Stimulated activated CD4-positive, alpha-beta T cell treated with anti-CD3 and anti-CD28 coated beads, Interleukin-1b, Interleukin-23, amount 100 ng/mL, for 24 hours (primary cell): ENCODE data around the gene VEGFC.

Experiments used
- DNase-seq, 4 experiments: peaks; one replicate each; pipeline ENCODE4 v3.0.0-alpha.2; 2020; ENCODE audit warnings: low read depth in 4 of 4, low spot score in 1 of 4

Gene VEGFC

DNA sequence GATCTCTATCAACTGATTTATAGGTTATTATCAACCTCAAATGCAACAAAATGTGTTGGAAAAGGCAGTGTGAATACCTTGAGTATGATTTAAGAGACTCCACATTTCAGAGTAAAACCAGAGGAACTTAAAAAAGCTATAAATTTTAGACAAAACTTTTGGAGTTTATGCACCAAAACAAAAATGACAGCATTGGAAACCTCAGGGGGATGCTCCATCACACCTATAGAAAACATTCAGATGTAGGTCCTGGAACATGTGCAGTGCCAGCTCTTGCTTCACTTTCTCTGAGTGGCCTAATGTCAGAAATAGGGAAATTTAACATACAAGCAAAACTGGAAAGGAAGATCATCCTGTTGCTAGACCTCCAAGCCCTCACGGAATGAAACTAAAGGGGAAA, 5.8 kb upstream of the VEGFC start:
- no peak for DNase-seq

DNA sequence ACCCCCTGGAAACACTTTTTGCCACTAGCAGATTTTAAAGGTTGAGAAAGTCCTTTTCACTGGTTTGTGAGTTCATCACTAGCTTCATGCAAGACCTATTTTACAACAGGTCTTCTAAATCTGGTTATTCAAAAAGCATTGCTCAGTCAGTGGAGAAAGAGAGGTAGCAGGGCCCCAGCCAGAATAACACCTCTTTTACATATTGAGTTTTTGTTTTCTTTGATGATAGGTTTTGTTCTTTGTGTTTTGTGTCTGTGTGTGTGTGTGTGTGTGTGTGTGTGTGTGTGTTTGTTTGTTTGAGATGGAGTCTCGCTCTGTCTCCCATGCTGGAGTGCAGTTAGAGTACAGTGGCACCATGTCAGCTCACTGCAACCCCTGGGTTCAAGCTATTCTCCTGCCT, 2.7 kb upstream of the VEGFC start:
- no peak for DNase-seq

DNA sequence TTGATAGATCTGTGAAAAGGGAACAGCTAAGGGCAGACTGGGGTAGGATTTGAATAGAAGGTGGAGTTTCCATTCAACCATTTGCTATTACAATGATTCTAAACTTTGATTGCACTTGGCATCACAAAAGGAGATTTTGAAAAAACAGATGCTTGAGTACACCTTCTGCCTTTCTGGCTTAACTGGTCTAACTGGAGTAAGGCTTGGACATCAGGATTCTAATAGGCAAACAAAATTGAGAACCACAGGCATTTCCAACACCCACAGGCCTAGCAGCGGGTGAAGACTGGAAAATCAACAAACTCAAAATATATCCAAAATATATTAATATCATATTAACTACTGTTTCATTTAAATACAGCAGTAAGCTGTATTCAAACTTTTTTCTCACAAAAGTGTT, 1.9 kb upstream of the VEGFC start:
- DNase-seq: no peak

DNA sequence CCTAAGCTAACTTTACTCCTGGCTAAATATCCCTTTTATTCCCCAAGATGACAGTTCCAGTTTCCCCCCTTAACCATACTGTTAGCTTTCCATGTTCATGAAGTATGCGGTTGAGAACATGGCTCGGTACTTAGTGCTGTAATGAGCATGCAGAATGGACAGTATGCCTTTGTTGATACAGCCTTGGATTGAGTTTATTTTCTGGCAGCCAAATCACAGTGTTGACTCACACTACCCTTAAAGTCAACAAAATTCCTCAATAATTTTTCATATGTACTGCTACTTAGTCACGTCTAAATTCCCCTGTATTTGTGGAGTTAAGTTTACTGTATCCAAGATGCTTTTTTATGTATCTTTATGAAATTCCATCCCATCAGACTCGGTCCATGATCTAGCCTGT, 1.4 kb upstream of the VEGFC start:
- no peak for DNase-seq

DNA sequence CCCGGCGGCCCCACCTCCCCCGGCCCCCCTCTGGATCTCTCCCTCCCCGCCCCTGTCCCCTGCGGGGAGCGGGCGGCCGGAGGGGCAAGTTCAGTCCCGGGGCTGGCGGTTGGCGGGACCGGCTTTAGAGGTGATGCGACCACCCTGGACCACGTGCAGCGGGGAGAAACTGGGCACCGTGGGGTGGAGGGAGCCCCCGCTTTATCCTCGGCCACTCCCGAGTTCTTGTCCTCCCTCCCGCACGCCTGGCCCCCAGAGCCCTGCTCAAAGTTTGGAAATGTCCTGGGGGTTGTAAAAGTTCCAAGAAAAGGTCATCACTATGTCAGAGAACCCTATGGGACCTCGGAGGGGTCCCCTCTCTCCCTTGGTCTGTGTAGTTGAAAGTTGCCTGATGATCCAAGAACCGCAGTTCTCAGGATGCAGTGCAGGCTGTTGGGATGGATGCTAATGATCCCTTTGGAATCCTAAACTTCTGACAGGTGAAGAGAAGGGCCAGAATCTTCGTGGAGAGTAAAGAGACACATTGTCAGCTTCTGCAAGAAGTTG, 411 bp upstream of the VEGFC start:
- DNase-seq: no peak

DNA sequence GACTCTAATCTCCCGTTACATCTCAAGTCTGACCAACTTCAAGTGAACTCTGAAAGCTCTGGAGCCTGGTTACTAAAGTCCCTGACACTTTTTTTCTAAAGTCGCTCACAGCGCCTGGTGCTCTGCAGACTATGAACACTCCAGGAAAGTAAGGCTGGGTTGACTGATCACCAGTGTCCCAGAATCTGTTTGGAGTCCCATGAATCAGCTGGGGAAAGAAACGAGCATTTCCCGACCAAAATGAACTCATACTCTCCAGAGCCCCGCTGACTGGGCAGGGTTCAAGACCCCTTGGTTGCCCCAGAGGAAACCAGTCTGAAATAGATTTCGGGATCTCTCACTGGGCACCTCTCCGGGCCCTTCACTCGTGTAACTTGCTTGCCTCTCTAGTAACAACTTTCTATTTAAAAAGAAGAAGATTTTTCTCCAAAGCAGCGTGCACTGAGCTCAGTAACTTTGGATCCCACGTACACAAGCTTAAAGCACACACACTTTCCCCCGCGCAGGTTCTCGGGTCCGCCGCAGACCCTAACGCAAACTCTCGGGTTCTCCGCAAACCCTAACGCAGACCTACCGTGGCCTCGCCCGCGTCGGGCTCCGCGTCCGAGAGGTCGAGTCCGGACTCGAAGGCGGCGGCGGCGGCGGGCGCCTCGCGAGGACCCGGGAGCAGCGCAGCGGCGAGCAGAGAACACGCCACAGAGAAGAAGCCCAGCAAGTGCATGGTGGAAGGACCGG, 964 bp downstream of the VEGFC start:
- DNase-seq: no peak

DNA sequence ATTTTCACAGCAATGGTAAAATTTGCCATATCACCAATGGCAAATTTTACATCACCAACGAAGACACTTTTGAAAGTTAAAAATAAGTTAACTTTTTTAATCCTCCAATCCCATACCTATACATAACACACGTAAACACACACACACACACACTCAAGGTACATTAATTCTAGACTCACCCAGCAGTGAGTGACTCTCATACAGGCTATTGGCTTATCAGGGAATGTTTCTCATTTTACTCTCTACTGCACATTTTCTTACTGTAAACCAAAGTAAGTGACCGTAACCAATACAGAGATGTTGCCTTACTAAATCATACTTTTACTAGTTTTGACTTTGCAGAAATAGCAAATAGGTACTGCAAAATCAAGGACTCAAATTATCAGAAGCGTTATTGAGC, 2.3 kb downstream of the VEGFC start:
- no peak for DNase-seq

DNA sequence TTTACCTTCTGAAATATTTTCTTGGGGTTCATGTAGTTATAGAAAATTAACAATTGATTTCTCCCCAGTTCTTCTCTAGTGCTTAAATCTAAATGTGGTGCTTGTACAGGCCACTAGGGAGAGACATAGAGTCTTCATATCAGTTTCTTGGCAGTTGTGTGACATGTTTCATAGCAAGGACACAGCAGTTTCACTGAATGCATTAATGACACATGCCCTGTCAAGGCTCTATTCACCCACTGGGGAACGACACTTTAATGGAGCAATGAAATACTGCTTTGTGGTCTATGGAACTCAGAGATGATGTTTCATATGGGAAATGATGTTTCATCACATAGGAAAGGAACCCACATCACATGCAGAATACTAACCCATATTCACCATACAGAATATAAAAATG, 2.8 kb downstream of the VEGFC start:
- no peak for DNase-seq

DNA sequence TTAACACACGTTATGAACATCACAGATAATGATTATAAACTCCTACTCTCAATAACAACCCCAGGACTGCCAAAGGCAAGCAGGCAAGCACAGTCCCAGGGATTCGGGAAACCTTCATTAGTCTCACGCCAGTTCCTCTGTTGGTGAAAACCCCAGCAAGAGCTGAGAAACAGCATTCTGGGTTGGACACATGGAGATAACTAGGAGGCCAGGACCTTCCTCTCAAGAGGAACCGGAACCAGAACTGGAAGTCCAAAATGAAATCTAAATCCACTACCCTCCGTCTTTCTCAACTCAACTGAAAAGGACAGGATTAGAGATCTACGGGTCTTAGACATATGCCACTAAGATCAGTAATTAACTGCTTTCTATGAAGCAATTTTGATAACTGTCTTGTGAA, 3.8 kb downstream of the VEGFC start:
- no peak for DNase-seq

DNA sequence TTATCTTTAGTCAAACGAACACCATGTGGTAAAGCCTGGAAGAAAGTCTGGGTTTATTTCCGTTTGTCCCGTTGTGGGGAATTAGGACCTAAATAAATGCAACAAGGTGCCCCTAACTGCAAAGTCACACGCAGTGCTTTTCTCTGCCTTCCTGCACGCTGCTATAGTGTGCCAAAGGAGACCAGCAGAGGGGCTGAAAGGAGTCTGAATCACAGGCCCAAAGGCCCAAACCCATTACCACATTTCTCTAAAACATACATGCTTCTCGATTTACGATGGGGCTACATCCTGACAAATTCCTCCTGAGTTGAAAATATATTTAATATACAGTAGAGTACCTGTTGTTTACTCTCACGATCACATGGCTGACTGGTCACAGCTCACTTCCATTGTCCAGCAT, 4.5 kb downstream of the VEGFC start:
- DNase-seq: no peak

DNA sequence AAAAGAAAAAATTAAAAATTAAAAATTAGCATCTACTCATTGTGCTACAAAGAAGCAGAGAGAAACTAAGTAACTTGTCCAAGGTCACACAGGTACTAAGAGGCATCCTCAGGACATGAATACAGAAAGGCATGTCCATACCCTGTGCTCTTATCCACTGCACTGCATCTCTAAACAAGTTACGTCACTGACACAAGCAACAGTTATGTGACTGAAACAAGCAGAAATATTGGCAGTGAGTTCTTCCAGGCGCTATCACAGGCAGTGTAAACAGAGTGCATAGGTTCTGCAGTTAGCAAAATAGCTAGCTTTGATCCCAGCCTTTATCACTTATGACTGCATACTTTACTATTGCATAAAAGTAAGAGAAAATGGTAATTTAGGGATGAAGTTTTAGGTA, 7.9 kb downstream of the VEGFC start:
- DNase-seq: no peak

DNA sequence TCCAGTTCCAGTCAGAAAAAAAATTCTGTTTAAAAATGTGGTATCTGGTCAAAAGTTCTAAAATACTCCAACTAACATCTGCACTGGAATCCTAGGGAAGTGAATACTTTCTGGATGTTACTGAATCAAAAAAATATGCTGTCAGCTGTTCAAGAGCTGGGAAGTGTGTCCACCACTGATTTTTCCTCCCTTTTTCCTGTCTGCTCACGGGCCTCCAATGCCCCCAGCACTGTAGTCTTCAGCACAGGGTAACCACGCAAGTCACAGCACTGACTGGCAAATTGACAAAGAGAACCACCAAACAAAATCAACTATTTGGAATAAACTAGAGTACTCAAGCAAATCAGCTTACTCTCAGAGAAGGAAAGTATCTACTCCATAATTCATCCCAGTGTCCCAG, 9.9 kb downstream of the VEGFC start:
- DNase-seq: no peak

DNA sequence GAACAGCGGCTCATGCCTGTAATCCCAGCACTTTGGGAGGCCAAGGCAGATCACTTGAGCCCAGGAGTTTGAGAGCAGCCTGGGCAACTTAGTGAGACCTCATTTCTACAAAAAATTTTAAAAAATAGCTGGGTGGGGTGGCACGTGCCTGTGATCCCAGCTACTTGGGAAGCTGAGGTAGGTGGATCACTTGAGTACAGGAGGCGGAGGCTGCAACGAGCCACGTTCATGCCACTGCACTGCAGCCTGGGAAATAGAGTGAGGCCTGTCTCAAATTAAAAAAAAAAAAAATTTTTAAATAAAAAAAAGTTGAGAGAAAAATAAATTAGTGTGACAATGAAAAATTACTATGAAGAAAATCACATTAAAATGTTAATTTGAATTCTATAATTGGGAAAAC, 10.5 kb downstream of the VEGFC start:
- no peak for DNase-seq

DNA sequence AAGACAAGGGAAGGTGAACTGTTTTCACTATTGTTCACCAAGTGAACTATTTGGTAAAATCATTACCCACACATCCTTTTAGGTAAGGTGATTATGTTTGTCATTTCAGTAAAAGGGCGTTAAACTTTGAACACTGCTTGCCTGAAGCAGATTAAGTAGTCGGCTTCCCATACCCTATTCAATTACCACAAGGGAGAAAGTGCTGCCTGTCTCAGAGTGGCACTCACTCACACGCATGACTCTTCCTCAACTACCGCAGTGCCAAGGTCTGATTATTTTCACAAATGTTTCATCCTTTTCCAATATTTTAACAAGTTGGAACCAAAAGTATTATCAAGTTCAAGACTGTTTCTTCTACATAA, 11.0 kb downstream of the VEGFC start:
- DNase-seq: no peak

DNA sequence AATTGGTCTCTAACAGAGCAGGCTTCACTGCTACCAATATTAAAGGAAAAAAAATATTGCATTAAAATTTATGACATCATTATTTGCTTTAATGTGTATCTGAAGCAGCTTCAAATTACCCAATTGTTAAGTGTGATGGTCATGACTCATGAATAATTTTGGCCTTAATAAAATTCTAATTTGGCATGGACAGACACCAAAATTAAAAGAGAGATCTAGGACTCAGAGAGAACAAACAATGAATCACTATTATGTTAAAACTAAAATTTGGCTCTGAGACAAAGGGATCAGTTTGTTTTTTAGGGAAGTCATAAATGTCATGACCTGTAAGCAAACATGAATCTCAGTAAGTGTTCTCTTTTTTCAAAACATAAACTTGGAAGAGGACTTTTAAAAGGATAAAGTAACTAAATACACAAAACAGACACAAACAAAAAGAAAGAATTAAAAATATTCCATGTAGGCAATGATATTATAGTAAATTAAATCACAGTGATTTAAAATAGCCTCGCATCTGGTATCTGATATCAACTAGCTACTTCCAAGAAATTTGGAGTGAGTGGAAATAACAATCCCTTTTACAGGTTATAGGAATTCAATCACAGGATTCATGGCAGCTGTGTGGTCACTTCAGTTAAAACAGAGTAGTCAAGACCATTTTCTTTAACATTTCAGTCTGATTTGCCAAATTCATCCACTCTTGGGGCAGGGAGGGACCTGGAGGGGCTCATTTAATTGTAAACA, 11.6 kb downstream of the VEGFC start:
- DNase-seq: no peak

DNA sequence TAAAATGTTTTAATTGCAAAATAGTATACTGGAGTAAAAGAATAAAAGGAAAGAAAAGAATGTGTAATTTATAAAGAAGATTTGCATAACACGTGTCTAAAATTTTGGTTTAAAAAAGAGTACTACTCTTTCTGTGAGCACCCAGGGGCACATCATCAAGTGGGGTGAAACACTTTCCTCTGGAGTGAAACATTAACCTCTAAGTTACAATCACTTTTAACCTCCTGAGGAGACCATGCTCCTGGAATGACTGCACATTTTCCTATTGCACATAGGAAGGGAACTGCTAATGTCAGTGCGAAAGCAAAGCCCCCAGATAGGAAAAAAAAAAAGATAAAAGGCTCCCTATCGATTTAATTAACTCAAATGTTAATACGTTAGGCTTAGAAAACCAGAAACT, 13.3 kb downstream of the VEGFC start:
- no peak for DNase-seq

DNA sequence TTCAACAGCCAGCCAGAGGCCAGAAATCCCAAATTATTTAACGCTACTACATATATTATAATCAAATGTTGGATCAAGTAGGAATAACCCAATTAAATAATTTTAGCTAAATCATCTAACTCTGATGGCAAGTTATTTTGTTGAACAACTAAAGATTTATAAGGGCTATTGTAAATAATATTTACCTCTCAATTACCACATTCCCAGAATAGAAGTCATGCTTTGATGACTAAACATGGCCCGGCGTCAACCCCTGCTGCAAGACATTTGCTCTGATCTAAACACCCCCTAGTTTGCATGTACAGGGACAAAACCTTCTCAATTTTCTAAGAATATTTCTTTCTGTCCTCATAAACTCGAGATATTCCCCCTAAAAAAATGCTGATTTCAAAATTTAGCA, 14.2 kb downstream of the VEGFC start:
- DNase-seq: no peak

DNA sequence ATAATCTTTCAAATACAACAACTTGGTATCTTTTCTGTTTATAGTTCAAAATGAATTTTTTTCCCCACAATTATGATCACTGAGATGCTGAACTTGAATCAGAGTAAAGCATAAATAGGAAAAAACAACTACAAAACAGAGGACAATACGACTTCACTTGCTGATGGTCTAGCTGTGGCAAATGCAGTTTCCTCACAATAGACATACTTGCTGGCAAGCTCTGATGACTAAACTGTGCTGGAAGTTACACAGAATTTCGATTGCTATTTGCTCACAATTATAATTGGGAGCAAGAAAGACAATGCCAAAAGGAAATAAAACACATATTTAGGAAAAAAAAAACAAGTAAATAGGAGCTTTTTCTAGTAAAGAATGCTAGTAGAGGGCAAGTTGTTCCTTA, 14.7 kb downstream of the VEGFC start:
- no peak for DNase-seq

DNA sequence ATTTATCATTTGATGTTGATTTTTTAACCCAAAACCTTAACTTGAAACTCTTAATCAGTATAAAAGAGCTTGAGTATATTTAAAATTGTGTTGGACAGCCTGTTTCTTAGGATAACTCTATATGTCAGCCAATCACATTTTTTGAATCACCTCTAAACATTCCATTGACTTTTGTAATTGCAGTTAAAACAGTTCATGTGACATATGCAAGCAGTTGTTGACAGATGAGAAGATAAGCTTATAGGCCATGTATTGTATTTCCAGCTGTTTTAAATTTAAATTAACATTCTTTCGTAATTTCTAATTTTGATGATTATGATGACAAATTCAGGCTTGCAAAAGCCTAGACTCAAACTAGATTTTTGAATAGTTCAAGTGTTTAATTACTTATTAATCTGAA, 17.4 kb downstream of the VEGFC start:
- no peak for DNase-seq

DNA sequence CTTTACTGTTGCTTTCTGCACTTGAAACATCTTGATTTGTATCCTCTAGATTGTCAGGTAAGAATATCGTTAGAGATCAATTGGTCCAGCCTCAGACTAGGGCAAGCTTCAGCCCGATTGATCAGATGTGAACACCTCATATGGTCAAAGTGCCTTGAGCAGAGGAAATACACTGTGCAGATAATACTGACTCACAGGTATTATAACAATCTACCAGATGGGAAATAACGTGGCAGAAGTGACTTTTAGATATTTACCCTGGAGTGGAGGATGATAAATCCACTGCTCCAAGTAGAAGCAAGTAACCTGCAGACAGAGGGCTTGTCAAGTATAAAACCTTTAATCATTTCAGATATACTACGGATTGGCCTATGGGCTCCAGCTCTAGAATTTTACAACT, 17.9 kb downstream of the VEGFC start:
- no peak for DNase-seq

DNA sequence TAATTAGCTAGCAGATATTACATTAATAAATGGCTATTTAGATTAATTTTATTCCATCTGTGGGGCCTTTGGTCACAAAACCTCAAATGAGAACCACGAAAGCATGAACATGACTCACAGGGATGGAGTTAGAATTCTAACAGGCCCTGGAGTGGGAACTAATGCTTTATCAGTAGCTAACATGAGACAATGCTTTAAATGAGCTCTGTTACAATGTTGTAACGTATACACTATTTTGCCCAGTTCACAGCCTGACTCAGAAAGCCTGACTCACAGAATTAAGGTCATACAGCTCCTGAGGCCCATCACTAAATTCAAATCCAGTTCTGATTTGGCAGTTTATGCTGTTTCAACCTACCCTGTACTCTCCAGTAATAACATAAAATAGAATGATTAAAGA, 23.2 kb downstream of the VEGFC start:
- no peak for DNase-seq

DNA sequence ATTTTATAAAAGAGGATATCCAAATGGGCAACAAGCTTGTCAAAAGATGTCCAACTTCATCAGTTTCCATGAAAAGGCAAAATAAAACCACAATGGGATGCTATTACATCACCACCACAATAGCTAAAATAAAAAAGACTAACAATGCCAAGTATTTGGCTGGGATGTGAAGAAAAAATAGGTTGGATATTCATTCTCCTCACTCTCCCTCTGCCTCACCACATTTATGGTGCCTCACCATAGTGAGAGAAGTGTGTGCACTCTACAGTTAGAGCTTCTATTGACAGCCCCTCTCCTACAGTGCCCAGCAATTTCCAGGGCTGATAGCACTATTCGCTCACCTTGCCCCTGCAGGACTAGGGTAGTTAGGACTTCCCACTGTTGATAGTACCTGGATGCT, 25.5 kb downstream of the VEGFC start:
- no peak for DNase-seq
